HCT116 (cell line): ENCODE results near the gene MAP7. TPM values are rescaled to one million over a fixed set of nuclear protein-coding genes. Genes with fewer than 3 reads are reported as not detected.

Experiments used
- ATAC-seq: fragments of 200-7000 bp; cut with Tn5 transposase; 2 replicates; pipeline ENCODE4 v1.9.1; 2020; ENCODE audit warnings: mild to moderate bottlenecking, moderate library complexity
- BruUV-seq: library from RNA; stranded (reverse); fragments of 400-500 nt; replicated peaks from 2 replicates; lab custom pipeline; 2021; lab: Mats Ljungman, UMichigan
- CTCF ChIA-PET: fragments of 300-600 bp; sonication (Branson Sonifier 250); formaldehyde crosslinking; loops from one replicate; lab custom pipeline; 2021; ENCODE audit warnings: antibody characterized with exemption; lab: Charles Lee
- POLR2A ChIA-PET: fragments of 300-600, 350-600 bp; sonication (Branson Sonifier 250); formaldehyde crosslinking; loops from one replicate; lab custom pipeline; 2021; ENCODE audit warnings: antibody characterized with exemption; lab: Charles Lee
- RAD21 ChIA-PET, 2 experiments: fragments of 300-600 bp; sonication (Branson Sonifier 250); formaldehyde crosslinking; loops; one replicate each; lab custom pipeline; 2023; ENCODE audit warnings: low total read pairs in 2 of 2; ENCODE audit not compliant: uncharacterized antibody in 2 of 2, unreplicated experiment in 2 of 2, low non-redundant PET in 1 of 2; lab: Charles Lee
- DNase-seq: peaks from one replicate; pipeline ENCODE4 v3.0.0-alpha.2; 2010; ENCODE audit warnings: low read depth, low spot score
- H2AFZ ChIP-seq: fragments of 200-600 bp; shearing (Covaris generic), sonication (generic); 2 replicates; pipeline ENCODE4 v1.6.1; 2017; ENCODE audit warnings: low read depth, mixed run types, mixed read lengths, antibody characterized with exemption, low read length; ENCODE audit not compliant: poor library complexity, severe bottlenecking
- H3K27ac ChIP-seq: 2 replicates; pipeline ENCODE4 v1.5.1; 2012; ENCODE audit warnings: low read depth, low read length
- H3K27me3 ChIP-seq: fragments of 200-600 bp; sonication (generic); 2 replicates; pipeline ENCODE4 v1.6.1; 2016; ENCODE audit warnings: mixed run types, low read length, mixed read lengths; ENCODE audit not compliant: insufficient read depth
- H3K36me3 ChIP-seq, 2 experiments: fragments of 200-500 bp in 1 of 2; fragments of 200-600 bp in 1 of 2; sonication (Bioruptor generic) in 1 of 2; sonication (generic) in 1 of 2; 2 replicates each; pipeline versions ENCODE4 v1.5.1 to v1.6.1; 2014 to 2016; ENCODE audit warnings: low read length in 2 of 2, inconsistent platforms in 1 of 2, mixed read lengths in 1 of 2, mixed run types in 1 of 2; ENCODE audit not compliant: insufficient read depth in 2 of 2, control insufficient read depth in 1 of 2
- H3K4me1 ChIP-seq, 2 experiments: fragments of 200-600 bp in 1 of 2; sonication (generic) in 1 of 2; 2 replicates each; pipeline versions ENCODE4 v1.5.1 to v1.6.1; 2012 to 2017; ENCODE audit warnings: low read length in 2 of 2, inconsistent platforms in 1 of 2, mild to moderate bottlenecking in 1 of 2, mixed read lengths in 1 of 2, mixed run types in 1 of 2, moderate library complexity in 1 of 2; ENCODE audit not compliant: insufficient read depth in 2 of 2, control insufficient read depth in 1 of 2
- H3K4me2 ChIP-seq: fragments of 200-600 bp; sonication (generic); 2 replicates; pipeline ENCODE4 v1.6.1; 2017; ENCODE audit warnings: mixed run types, low read length, mixed read lengths
- H3K4me3 ChIP-seq, 2 experiments: fragments of 200-600 bp in 1 of 2; sonication (generic) in 1 of 2; replicated peaks in 1 of 2; 2 replicates each; pipeline ENCODE4 v1.5.1; 2011 to 2016; ENCODE audit warnings: low read length in 2 of 2, control low read depth in 1 of 2, low read depth in 1 of 2, mild to moderate bottlenecking in 1 of 2, mixed read lengths in 1 of 2, mixed run types in 1 of 2
- H3K79me2 ChIP-seq: fragments of 200-600 bp; sonication (generic); 2 replicates; pipeline ENCODE4 v1.6.1; 2017; ENCODE audit warnings: mild to moderate bottlenecking, mixed run types, low read length, moderate library complexity, mixed read lengths; ENCODE audit not compliant: insufficient read depth
- H3K9ac ChIP-seq: fragments of 200-600 bp; sonication (generic); 2 replicates; pipeline ENCODE4 v1.6.1; 2016; ENCODE audit warnings: low read length, mixed read lengths
- H3K9me2 ChIP-seq: fragments of 200-600 bp; sonication (generic), shearing (Covaris generic); 2 replicates; pipeline ENCODE4 v1.6.1; 2017; ENCODE audit warnings: mixed run types, mild to moderate bottlenecking, moderate library complexity; ENCODE audit not compliant: insufficient read depth
- H3K9me3 ChIP-seq, 2 experiments: fragments of 200-500 bp in 1 of 2; fragments of 200-600 bp in 1 of 2; sonication (Bioruptor generic) in 1 of 2; sonication (generic) in 1 of 2; 2 replicates each; pipeline ENCODE4 v1.6.1; 2014 to 2017; ENCODE audit warnings: low read length in 2 of 2, mixed read lengths in 2 of 2, inconsistent platforms in 1 of 2, low read depth in 1 of 2, mild to moderate bottlenecking in 1 of 2, mixed run types in 1 of 2, moderate library complexity in 1 of 2; ENCODE audit not compliant: control insufficient read depth in 1 of 2, insufficient read depth in 1 of 2
- H4K20me1 ChIP-seq: fragments of 200-600 bp; sonication (generic), shearing (Covaris generic); 2 replicates; pipeline ENCODE4 v1.6.1; 2017; ENCODE audit warnings: mixed run types, mild to moderate bottlenecking, moderate library complexity; ENCODE audit not compliant: insufficient read depth
- CEBPB ChIP-seq: IDR thresholded peaks from 2 replicates; pipeline ENCODE4 v1.6.1; 2012; ENCODE audit warnings: low read depth
- EZH2 ChIP-seq: fragments of 200-600 bp; sonication (generic); IDR thresholded peaks from 2 replicates; pipeline ENCODE4 v1.6.1; 2017; ENCODE audit warnings: antibody characterized with exemption, mixed run types
- FOSL1 ChIP-seq: IDR thresholded peaks from 2 replicates; pipeline ENCODE4 v1.6.1; 2012; ENCODE audit warnings: low read depth
- POLR2A ChIP-seq: IDR thresholded peaks from 2 replicates; pipeline ENCODE4 v1.7.0; 2011; ENCODE audit warnings: borderline replicate concordance; ENCODE audit not compliant: insufficient read depth, insufficient read length; ENCODE audit errors: extremely low read depth
- POLR2AphosphoS5 ChIP-seq: IDR thresholded peaks from 2 replicates; pipeline ENCODE4 v1.6.1; 2011; ENCODE audit warnings: mild to moderate bottlenecking, low read depth, low read length, moderate library complexity
- RAD21 ChIP-seq: IDR thresholded peaks from 2 replicates; pipeline ENCODE4 v1.6.1; 2012; ENCODE audit warnings: low read depth, mild to moderate bottlenecking
- SIN3A ChIP-seq: IDR thresholded peaks from 2 replicates; pipeline ENCODE4 v1.6.1; 2012; ENCODE audit warnings: low read depth
- TCF7L2 ChIP-seq: IDR thresholded peaks from 2 replicates; pipeline ENCODE4 v1.7.0; 2011; ENCODE audit warnings: borderline replicate concordance, inconsistent platforms; ENCODE audit not compliant: insufficient read depth, insufficient read length; ENCODE audit errors: extremely low read depth
- YY1 ChIP-seq: IDR thresholded peaks from 2 replicates; pipeline ENCODE4 v1.6.1; 2011; ENCODE audit warnings: low read length, low read depth, moderate library complexity, mild to moderate bottlenecking; ENCODE audit not compliant: insufficient replicate concordance; ENCODE audit errors: extremely low read depth
- ZNF274 ChIP-seq: fragments of 200-500 bp; sonication (Bioruptor generic); IDR thresholded peaks from 2 replicates; pipeline ENCODE4 v1.6.1; 2014; ENCODE audit warnings: mild to moderate bottlenecking, low read depth, low read length, inconsistent platforms
- intact Hi-C: fragments of 100-400 bp; cut with micrococcal nuclease; formaldehyde crosslinking; loops from 2 replicates; pipeline ENCODE4 v1.10.0; 2022
- total RNA-seq: library from RNA; stranded (reverse); gene quantifications from one replicate; pipeline ENCODE4 v1.2.1, GENCODE V29; 2021; ENCODE audit not compliant: unreplicated experiment
- TF ChIP-seq, protein P1 (sequence below), 3 experiments: fragments of 200-600 bp in 1 of 3; sonication (generic) in 1 of 3; IDR thresholded peaks in 2 of 3; conservative IDR thresholded peaks in 1 of 3; 2 replicates each; pipeline ENCODE4 v1.5.1; 2012 to 2017; ENCODE audit warnings: low read depth in 2 of 3, low read length in 2 of 3, antibody characterized with exemption in 1 of 3, borderline replicate concordance in 1 of 3, control low read depth in 1 of 3, mild to moderate bottlenecking in 1 of 3, mixed read lengths in 1 of 3, mixed run types in 1 of 3, moderate library complexity in 1 of 3; ENCODE audit not compliant: insufficient read depth in 1 of 3
- TF ChIP-seq, protein P2 (sequence below): IDR thresholded peaks from 2 replicates; pipeline ENCODE4 v1.6.1; 2012; ENCODE audit warnings: low read depth

The MAP7 gene
- total RNA-seq, 1 experiment from 2014 or later = 35.5 TPM

DNA sequence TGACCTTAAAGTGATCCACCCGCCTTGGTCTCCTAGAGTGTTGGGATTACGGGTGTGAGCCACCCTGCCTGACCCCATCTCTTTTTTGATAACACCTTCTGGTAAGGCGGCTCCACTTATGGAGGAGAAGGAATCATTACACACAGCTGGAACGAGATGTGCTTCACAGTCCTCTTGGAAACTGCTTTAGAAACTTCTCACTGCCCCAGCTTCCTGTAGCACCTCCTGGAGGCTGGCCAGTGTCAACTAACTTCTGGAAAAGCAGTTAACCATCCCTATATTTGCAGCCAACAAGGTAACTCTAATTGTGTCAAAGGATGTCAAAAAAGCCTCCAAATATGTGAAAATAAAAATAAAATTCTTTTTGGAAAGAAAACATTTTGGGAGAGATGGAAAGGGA lies 211.7 kb downstream of the MAP7 start:
- no peaks in the 10 kb centered on the region for H3K9me3 ChIP-seq
- H3K9ac ChIP-seq = no peak overlapping the region
- TF ChIP-seq, protein P1, sequence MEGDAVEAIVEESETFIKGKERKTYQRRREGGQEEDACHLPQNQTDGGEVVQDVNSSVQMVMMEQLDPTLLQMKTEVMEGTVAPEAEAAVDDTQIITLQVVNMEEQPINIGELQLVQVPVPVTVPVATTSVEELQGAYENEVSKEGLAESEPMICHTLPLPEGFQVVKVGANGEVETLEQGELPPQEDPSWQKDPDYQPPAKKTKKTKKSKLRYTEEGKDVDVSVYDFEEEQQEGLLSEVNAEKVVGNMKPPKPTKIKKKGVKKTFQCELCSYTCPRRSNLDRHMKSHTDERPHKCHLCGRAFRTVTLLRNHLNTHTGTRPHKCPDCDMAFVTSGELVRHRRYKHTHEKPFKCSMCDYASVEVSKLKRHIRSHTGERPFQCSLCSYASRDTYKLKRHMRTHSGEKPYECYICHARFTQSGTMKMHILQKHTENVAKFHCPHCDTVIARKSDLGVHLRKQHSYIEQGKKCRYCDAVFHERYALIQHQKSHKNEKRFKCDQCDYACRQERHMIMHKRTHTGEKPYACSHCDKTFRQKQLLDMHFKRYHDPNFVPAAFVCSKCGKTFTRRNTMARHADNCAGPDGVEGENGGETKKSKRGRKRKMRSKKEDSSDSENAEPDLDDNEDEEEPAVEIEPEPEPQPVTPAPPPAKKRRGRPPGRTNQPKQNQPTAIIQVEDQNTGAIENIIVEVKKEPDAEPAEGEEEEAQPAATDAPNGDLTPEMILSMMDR (IDR thresholded peaks at IDR 0.05 in 2 of 3, conservative IDR thresholded peaks at IDR 0.05 in 1 of 3; ENCODE audit: borderline replicate concordance in 1 of 3, insufficient read depth in 1 of 3, low read depth in 2 of 3, low read length in 2 of 3) = peak in 2 of 3 experiments; percentile 28 to 37; a peak in 4 of 6 replicates
- TF ChIP-seq TCF7L2 = no peak
- intact Hi-C loops = no loop called here
- no peak overlapping the region for H3K27ac ChIP-seq
- ATAC-seq (peak; percentile 43), DNase-seq (no peak)
- no peak overlapping the region for H3K4me3 ChIP-seq
- RAD21 ChIA-PET = no interaction called here
- CTCF ChIA-PET = no interaction called here
- H3K79me2 ChIP-seq = no peaks in the 10 kb centered on the region
- H3K4me2 ChIP-seq = no peak overlapping the region
- no peaks in the 10 kb centered on the region for H3K4me1 ChIP-seq
- POLR2A ChIA-PET = no interaction called here
- no peaks in the 10 kb centered on the region for H3K27me3 ChIP-seq
- H3K9me2 ChIP-seq = no peaks in the 10 kb centered on the region
- no peaks in the 10 kb centered on the region for H4K20me1 ChIP-seq
- H3K36me3 ChIP-seq = no peaks in the 10 kb centered on the region
- BruUV-seq = no TSS peak
- H2AFZ ChIP-seq = no peak overlapping the region

DNA sequence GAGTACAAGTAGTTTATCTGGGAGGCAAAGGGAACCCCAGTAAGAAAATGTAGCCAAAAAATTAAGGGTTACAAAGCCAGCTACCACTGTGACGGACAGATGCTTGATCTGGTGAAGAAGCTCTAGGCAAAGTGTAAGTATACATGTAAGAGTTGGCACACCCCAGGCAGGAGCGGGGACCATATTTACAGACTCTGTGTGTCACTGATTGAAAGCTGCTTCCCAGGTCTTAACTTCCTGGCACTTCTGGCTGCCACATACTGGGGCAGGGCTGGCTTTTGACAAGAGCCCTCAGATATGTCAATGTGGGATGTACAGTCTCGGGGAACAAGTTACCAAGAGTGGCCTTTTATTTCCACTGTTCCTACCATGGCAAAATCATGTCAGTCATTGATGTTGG lies 212.6 kb downstream of the MAP7 start:
- Histone ChIP-seq H4K20me1 (no peaks in the 10 kb centered on the region), H3K79me2 (no peaks in the 10 kb centered on the region), H3K4me2 (no peak overlapping the region), H3K9me3 (no peaks in the 10 kb centered on the region), H2AFZ (no peak overlapping the region), H3K4me1 (no peaks in the 10 kb centered on the region), H3K36me3 (no peaks in the 10 kb centered on the region), H3K9me2 (no peaks in the 10 kb centered on the region), H3K27me3 (no peaks in the 10 kb centered on the region), H3K4me3 (no peak overlapping the region), H3K27ac (no peak overlapping the region), H3K9ac (no peak overlapping the region)
- ATAC-seq = no peak
- ChIA-PET RAD21 (no interaction called here), POLR2A (no interaction called here), CTCF (no interaction called here)
- BruUV-seq = no TSS peak
- DNase-seq = no peak
- intact Hi-C loops = no loop called here
- TF ChIP-seq CEBPB (no peak), YY1 (no peak), POLR2A (no peak), FOSL1 (no peak), ZNF274 (no peak), SIN3A (no peak), POLR2AphosphoS5 (no peak), TCF7L2 (no peak), RAD21 (no peak), EZH2 (no peak)
- TF ChIP-seq, protein P1 (IDR thresholded peaks at IDR 0.05 in 2 of 3, conservative IDR thresholded peaks at IDR 0.05 in 1 of 3; ENCODE audit: borderline replicate concordance in 1 of 3, insufficient read depth in 1 of 3, low read depth in 2 of 3, low read length in 2 of 3) = no peak
- TF ChIP-seq, protein P2, sequence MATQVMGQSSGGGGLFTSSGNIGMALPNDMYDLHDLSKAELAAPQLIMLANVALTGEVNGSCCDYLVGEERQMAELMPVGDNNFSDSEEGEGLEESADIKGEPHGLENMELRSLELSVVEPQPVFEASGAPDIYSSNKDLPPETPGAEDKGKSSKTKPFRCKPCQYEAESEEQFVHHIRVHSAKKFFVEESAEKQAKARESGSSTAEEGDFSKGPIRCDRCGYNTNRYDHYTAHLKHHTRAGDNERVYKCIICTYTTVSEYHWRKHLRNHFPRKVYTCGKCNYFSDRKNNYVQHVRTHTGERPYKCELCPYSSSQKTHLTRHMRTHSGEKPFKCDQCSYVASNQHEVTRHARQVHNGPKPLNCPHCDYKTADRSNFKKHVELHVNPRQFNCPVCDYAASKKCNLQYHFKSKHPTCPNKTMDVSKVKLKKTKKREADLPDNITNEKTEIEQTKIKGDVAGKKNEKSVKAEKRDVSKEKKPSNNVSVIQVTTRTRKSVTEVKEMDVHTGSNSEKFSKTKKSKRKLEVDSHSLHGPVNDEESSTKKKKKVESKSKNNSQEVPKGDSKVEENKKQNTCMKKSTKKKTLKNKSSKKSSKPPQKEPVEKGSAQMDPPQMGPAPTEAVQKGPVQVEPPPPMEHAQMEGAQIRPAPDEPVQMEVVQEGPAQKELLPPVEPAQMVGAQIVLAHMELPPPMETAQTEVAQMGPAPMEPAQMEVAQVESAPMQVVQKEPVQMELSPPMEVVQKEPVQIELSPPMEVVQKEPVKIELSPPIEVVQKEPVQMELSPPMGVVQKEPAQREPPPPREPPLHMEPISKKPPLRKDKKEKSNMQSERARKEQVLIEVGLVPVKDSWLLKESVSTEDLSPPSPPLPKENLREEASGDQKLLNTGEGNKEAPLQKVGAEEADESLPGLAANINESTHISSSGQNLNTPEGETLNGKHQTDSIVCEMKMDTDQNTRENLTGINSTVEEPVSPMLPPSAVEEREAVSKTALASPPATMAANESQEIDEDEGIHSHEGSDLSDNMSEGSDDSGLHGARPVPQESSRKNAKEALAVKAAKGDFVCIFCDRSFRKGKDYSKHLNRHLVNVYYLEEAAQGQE = no peak
